ENCODE results near the gene NPAS3.

- TF ChIP-seq BCL11B (tag by site-specific recombination; IDR thresholded peaks at IDR 0.05; ENCODE audit: low read depth) (no peak), ZNF555 (tag by site-specific recombination; conservative IDR thresholded peaks at IDR 0.05) (no peak), ZNF580 (tag by site-specific recombination; IDR thresholded peaks at IDR 0.05) (no peak), ZNF513 (tag by site-specific recombination; IDR thresholded peaks at IDR 0.05) (no peak), ZNF174 (tag by site-specific recombination; IDR thresholded peaks at IDR 0.05) (no peak), CTCF (tag by site-specific recombination; IDR thresholded peaks at IDR 0.05) (no peak), KLF9 (tag by site-specific recombination; IDR thresholded peaks at IDR 0.05; ENCODE audit: low read depth) (no peak), ZIC2 (tag by site-specific recombination; IDR thresholded peaks at IDR 0.05) (no peak)
These were observed 41.0 kb upstream of the NPAS3 start for GRCh38 chr14:32897698-32898064.
